GM12892 (cell line): ENCODE data around the gene EMC8.

ENCODE experiments used
- POLR2A ChIP-seq: IDR thresholded peaks from 2 replicates; pipeline ENCODE4 v1.6.1; 2011; ENCODE audit warnings: low read depth, low read length, control low read depth
- POLR2AphosphoS5 ChIP-seq: IDR thresholded peaks from 2 replicates; pipeline ENCODE4 v1.6.1; 2011; ENCODE audit warnings: low read depth, low read length, control low read depth
- TAF1 ChIP-seq: IDR thresholded peaks from 2 replicates; pipeline ENCODE4 v1.6.1; 2011; ENCODE audit warnings: low read depth, mild to moderate bottlenecking, control low read depth, low read length, borderline replicate concordance

- no peak for TF ChIP-seq POLR2AphosphoS5
- TF ChIP-seq POLR2A: no peak
- no peak for TF ChIP-seq TAF1
These were observed 60.2 kb downstream of the EMC8 start for GRCh38 chr16:85738923-85739715.
